MCF 10A (cell line): ENCODE measurements around the gene DNAH2. TPM values are rescaled to one million over a fixed set of nuclear protein-coding genes. Genes with fewer than 3 reads are reported as not detected.

Experiments
- BruUV-seq: library from RNA; stranded (reverse); fragments of 400-500 nt; replicated peaks from 2 replicates; lab custom pipeline; 2021; lab: Mats Ljungman, UMichigan
- CTCF ChIA-PET: fragments of 300-600 bp; sonication (Branson Sonifier 250); formaldehyde crosslinking; extraction: SDS; loops from one replicate; lab custom pipeline; 2021; ENCODE audit warnings: antibody characterized with exemption, inconsistent platforms; lab: Yijun Ruan, JAX
- POLR2A ChIA-PET: fragments of 300-600, 350-650 bp; sonication (Branson Sonifier 250); formaldehyde crosslinking; extraction: SDS; loops from one replicate; lab custom pipeline; 2020; ENCODE audit warnings: antibody characterized with exemption, inconsistent platforms; lab: Yijun Ruan, JAX
- DNase-seq: peaks from one replicate; pipeline ENCODE4 v3.0.0-alpha.2; 2018; ENCODE audit not compliant: unreplicated experiment
- H3K27ac Mint-ChIP-seq: one replicate; pipeline ENCODE4 v1.8.0; 2022; ENCODE audit warnings: mild to moderate bottlenecking, low read depth, mixed read lengths; ENCODE audit not compliant: unreplicated experiment
- H3K27me3 Mint-ChIP-seq: one replicate; pipeline ENCODE4 v1.8.0; 2022; ENCODE audit warnings: mixed read lengths; ENCODE audit not compliant: insufficient read depth, unreplicated experiment
- H3K36me3 Mint-ChIP-seq: one replicate; pipeline ENCODE4 v1.8.0; 2022; ENCODE audit warnings: mild to moderate bottlenecking, moderate library complexity, mixed read lengths; ENCODE audit not compliant: insufficient read depth, unreplicated experiment
- H3K4me1 Mint-ChIP-seq: one replicate; pipeline ENCODE4 v1.8.0; 2022; ENCODE audit warnings: mixed read lengths; ENCODE audit not compliant: insufficient read depth, unreplicated experiment
- H3K4me3 Mint-ChIP-seq: one replicate; pipeline ENCODE4 v1.8.0; 2022; ENCODE audit warnings: mild to moderate bottlenecking, moderate library complexity, mixed read lengths; ENCODE audit not compliant: unreplicated experiment
- H3K9me3 Mint-ChIP-seq: one replicate; pipeline ENCODE4 v1.8.0; 2022; ENCODE audit warnings: mixed read lengths; ENCODE audit not compliant: unreplicated experiment
- CTCF ChIP-seq: fragments of 200-600 bp; IDR thresholded peaks from one replicate; pipeline ENCODE4 v1.8.0; 2022; ENCODE audit warnings: antibody characterized with exemption, mild to moderate bottlenecking; ENCODE audit not compliant: unreplicated experiment
- intact Hi-C: fragments of 100-400 bp; cut with micrococcal nuclease; formaldehyde crosslinking; loops from 2 replicates; pipeline ENCODE4 v1.14.1; 2022
- total RNA-seq: library from RNA; stranded (reverse); gene quantifications from 2 replicates; pipeline ENCODE4 v1.2.3, GENCODE V29; 2022

Gene DNAH2
- total RNA-seq, 1 experiment from 2014 or later = 0.12 TPM

DNA sequence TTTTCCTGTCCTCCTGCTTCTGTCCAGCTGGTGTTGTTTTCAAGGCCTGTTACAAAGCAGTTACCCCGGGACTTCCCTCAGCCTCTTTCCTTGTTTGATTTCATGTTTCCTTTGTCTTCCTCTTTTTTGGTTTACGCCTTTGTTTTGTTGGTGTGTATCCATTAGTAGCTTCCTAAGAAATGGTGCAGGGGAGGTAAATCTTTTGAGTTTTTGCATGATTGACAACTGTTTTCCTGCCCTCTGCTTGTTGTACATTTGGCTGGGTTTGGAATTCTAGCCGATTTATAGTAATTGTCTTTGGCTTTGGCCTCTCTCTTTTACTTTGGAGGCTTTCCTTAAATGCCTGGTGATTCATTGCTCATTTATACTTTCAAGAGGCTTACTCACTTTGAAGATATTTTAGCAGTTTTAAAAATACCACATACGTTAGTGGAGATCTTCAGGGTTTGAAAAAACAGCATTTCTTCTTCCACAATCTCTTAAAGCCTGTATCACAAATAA, 32.8 kb downstream of the DNAH2 start:
- Mint-ChIP-seq H3K4me1 (peaks cover 18% of the 10 kb centered on the region), H3K9me3 (no peaks in the 10 kb centered on the region), H3K27me3 (no peaks in the 10 kb centered on the region), H3K4me3 (no peak overlapping the region), H3K36me3 (no peaks in the 10 kb centered on the region), H3K27ac (peak overlapping the region; percentile 39)
- intact Hi-C loops = no loop called here
- ChIA-PET CTCF (interaction anchor here (1.3 kb wide), 1 partner anchor 32 kb away, joined by 4 read pairs; no protein-coding TSS in a partner anchor), POLR2A (interaction anchor here (0.6 to 1.3 kb wide), 2 partner anchors 107 to 140 kb away, joined by 4 read pairs; partner anchors contain the start of gene NAA38)
- no TSS peak for BruUV-seq
- peak; percentile 47 for DNase-seq
- no peak for TF ChIP-seq CTCF

- Mint-ChIP-seq H3K4me1 (peaks cover 17% of the 10 kb centered on the region), H3K4me3 (no peak overlapping the region), H3K36me3 (no peaks in the 10 kb centered on the region), H3K27me3 (no peaks in the 10 kb centered on the region), H3K9me3 (no peaks in the 10 kb centered on the region), H3K27ac (no peak overlapping the region)
- no TSS peak for BruUV-seq
- no peak for TF ChIP-seq CTCF
- DNase-seq = no peak
- CTCF ChIA-PET = interaction anchor here (1.8 kb wide), 1 partner anchor 27 kb away, joined by 5 read pairs; no protein-coding TSS in a partner anchor
- intact Hi-C loops = no loop called here
- POLR2A ChIA-PET = interaction anchor here (0.6 kb wide), 1 partner anchor 177 kb away, joined by 3 read pairs; the partner anchor contains the start of genes CNTROB and TRAPPC1
Observed at GRCh38 chr17:7754656-7755055, 37.1 kb downstream of the DNAH2 start.

DNA sequence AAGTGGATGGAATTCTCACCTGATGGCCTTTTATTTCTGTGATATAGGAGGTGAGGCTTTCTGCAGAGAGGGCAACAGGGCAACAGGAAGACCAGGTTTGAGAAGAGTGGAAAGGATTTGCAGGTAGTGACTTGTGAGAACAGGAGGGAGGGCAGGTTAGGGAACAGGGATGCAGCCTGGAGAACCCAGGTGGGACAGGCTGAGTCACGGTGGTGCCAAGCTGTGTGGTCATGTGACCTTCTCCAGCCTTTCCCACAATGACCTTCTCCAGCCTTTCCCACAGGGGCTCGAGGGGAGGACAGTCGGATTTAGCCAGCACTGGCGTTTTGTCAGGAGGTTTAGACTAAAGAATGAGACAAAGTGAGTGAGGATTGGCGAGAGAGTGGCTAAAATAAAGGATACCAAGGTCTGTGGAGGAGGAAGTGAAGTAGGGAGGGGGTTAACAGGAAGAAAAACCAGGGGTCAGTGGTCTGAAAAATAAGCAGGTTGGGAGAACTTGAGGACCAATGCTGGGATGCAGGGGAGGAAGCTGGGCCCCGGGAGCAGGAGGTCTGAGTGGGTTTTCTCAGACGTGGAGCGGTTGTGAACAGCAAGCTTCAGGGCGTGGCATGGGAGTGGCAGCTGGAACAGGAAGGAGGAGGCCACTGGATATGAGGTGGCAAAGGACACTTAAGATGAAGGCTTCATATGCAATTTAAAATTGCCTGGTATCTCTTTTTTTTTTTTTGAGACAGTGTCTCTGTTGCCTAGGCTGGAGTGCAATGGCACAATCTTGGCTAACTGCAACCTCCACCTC, 37.7 kb downstream of the DNAH2 start:
- POLR2A ChIA-PET = interaction anchor here (0.6 to 1.3 kb wide), 3 partner anchors 24 to 177 kb away, joined by 3 read pairs; partner anchors contain the start of genes CNTROB, NAA38 and TRAPPC1
- Mint-ChIP-seq H3K4me3 (no peak overlapping the region), H3K36me3 (no peaks in the 10 kb centered on the region), H3K27me3 (no peaks in the 10 kb centered on the region), H3K4me1 (peaks cover 14% of the 10 kb centered on the region), H3K27ac (no peak overlapping the region), H3K9me3 (no peaks in the 10 kb centered on the region)
- DNase-seq = no peak
- intact Hi-C loops = no loop called here
- BruUV-seq = no TSS peak
- no peak for TF ChIP-seq CTCF
- CTCF ChIA-PET = interaction anchor here (0.6 to 1.8 kb wide), 3 partner anchors 11 to 26 kb away, joined by 4 to 5 read pairs (median 5); no protein-coding TSS in a partner anchor

DNA sequence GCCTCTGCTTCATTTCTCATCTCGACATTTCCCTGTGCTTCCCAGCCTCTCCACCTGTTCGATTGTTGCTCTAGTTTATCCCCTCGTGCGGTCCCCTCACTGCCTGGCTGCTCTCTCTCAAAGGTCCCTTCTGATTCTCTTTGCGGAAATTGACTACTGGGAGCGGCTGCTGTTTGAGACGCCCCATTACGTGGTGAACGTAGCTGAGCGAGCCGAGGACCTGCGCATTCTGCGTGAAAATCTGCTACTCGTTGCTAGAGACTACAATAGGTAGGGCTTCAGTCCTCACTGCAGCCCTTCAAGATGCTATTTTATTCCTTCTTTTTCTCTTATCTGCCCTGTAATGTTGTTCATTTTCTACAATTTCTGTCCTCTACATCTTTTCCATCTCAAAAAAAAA, 39.4 kb downstream of the DNAH2 start:
- Mint-ChIP-seq H3K9me3 (no peaks in the 10 kb centered on the region), H3K36me3 (no peaks in the 10 kb centered on the region), H3K27ac (no peak overlapping the region), H3K4me3 (no peak overlapping the region), H3K27me3 (no peaks in the 10 kb centered on the region), H3K4me1 (peaks cover 11% of the 10 kb centered on the region)
- intact Hi-C loops = no loop called here
- TF ChIP-seq CTCF = no peak
- DNase-seq = no peak
- no TSS peak for BruUV-seq
- ChIA-PET POLR2A (no interaction called here), CTCF (interaction anchor here (0.6 to 1.1 kb wide), 4 partner anchors 12 to 106 kb away, joined by 3 read pairs; no protein-coding TSS in a partner anchor)
